GM18873 (cell line): ENCODE results near the gene SHISAL2A.
A peak's percentile ranks its signal among the peaks of the same experiment; 100 is the strongest.
"Not testable (repeated sequence)": the region's sequence is repeated elsewhere in the genome, so short reads cannot be mapped to it uniquely, and the experiment has no call there.

Experiments used
- ATAC-seq: cut with Tn5 transposase; IDR thresholded peaks from one replicate; pipeline ENCODE4 v1.9.1; 2021; ENCODE audit warnings: mild to moderate bottlenecking, moderate library complexity, moderate number of reproducible peaks; ENCODE audit not compliant: unreplicated experiment, low FRiP score

Gene SHISAL2A

GRCh38 chr1:52680353-52680752 is 47.4 kb downstream of the SHISAL2A start:
- no peak for ATAC-seq

GRCh38 chr1:52681136-52681535 is 48.2 kb downstream of the SHISAL2A start:
- ATAC-seq = no peak

- no peak for ATAC-seq
Measured at GRCh38 chr1:52683367-52683940, 50.5 kb downstream of the SHISAL2A start.

GRCh38 chr1:52684545-52684944 is 51.6 kb downstream of the SHISAL2A start:
- ATAC-seq = no peak

- not testable (repeated sequence) for ATAC-seq
Measured at GRCh38 chr1:52686261-52686751, 53.3 kb downstream of the SHISAL2A start.

GRCh38 chr1:52686830-52687229 is 53.9 kb downstream of the SHISAL2A start:
- no peak for ATAC-seq

- ATAC-seq = no peak
Measured at GRCh38 chr1:52691821-52692220, 58.9 kb downstream of the SHISAL2A start.

- no peak for ATAC-seq
Measured at GRCh38 chr1:52692697-52693096, 59.7 kb downstream of the SHISAL2A start.

GRCh38 chr1:52693351-52693750 is 60.4 kb downstream of the SHISAL2A start:
- not testable (repeated sequence) for ATAC-seq

- no peak for ATAC-seq
Measured at GRCh38 chr1:52693843-52694242, 60.9 kb downstream of the SHISAL2A start.

GRCh38 chr1:52695627-52696026 is 62.7 kb downstream of the SHISAL2A start:
- no peak for ATAC-seq

GRCh38 chr1:52697795-52698674 is 65.1 kb downstream of the SHISAL2A start, which contains the start of gene COA7:
TSS of gene COA7 (minus strand) at chr1:52698347. CDS start at chr1:52698326, 21 bp downstream.
- no peak for ATAC-seq

- peak; percentile 86 for ATAC-seq
Measured at GRCh38 chr1:52702886-52703787, 70.2 kb downstream of the SHISAL2A start.

- ATAC-seq = no peak
Measured at GRCh38 chr1:52706136-52706670, 73.2 kb downstream of the SHISAL2A start.
